H1 (cell line): Measurements from ENCODE around the gene CFAP100. TPM values are rescaled to one million over a fixed set of nuclear protein-coding genes. Genes with fewer than 3 reads are reported as not detected.

Experiments
- ASH2L ChIP-seq: fragments of 200-600, 300-600 bp; sonication (generic); IDR thresholded peaks from one replicate; pipeline ENCODE4 v1.7.1; 2017; ENCODE audit warnings: low read length
- ATF3 ChIP-seq: IDR thresholded peaks from 2 replicates; pipeline ENCODE4 v1.6.1; 2011; ENCODE audit warnings: low read depth, mild to moderate bottlenecking, low read length; ENCODE audit not compliant: insufficient read depth
- CBX8 ChIP-seq: fragments of 300-800, 300-1000 bp; sonication (generic); IDR thresholded peaks from 2 replicates; pipeline ENCODE4 v1.7.1; 2016; ENCODE audit warnings: low read depth, low read length, borderline replicate concordance
- CHD1 ChIP-seq: IDR thresholded peaks from 2 replicates; pipeline ENCODE4 v1.6.1; 2012; ENCODE audit warnings: low read depth, low read length, improper control_type of control experiment
- CHD7 ChIP-seq: fragments of 300-600 bp; sonication (generic); IDR thresholded peaks from 2 replicates; pipeline ENCODE4 v1.7.1; 2012; ENCODE audit warnings: low read length, moderate library complexity, mild to moderate bottlenecking, inconsistent platforms; ENCODE audit not compliant: insufficient replicate concordance
- GABPA ChIP-seq: IDR thresholded peaks from 2 replicates; pipeline ENCODE4 v1.6.1; 2011; ENCODE audit warnings: mild to moderate bottlenecking, low read length, moderate library complexity, borderline replicate concordance; ENCODE audit not compliant: insufficient read depth
- POLR2A ChIP-seq, 2 experiments: IDR thresholded peaks; 1 replicate in 1 of 2; 2 replicates in 1 of 2; pipeline ENCODE4 v1.6.1; 2011; ENCODE audit warnings: low read depth in 2 of 2, low read length in 2 of 2, mild to moderate bottlenecking in 2 of 2; ENCODE audit errors: control extremely low read depth in 1 of 2
- RNF2 ChIP-seq: fragments of 200-900, 300-1000 bp; sonication (generic); IDR thresholded peaks from 2 replicates; pipeline ENCODE4 v1.7.1; 2016; ENCODE audit warnings: borderline replicate concordance, low read depth, mild to moderate bottlenecking, antibody characterized with exemption, low read length; ENCODE audit not compliant: poor library complexity, severe bottlenecking; ENCODE audit errors: missing control alignments
- SIN3A ChIP-seq, 2 experiments: IDR thresholded peaks in 1 of 2; conservative IDR thresholded peaks in 1 of 2; 2 replicates each; pipeline ENCODE4 v1.6.1; 2011 to 2012; ENCODE audit warnings: low read length in 2 of 2, improper control_type of control experiment in 1 of 2, low read depth in 1 of 2, mild to moderate bottlenecking in 1 of 2
- SP1 ChIP-seq: IDR thresholded peaks from 2 replicates; pipeline ENCODE4 v1.6.1; 2011; ENCODE audit warnings: low read depth, low read length
- TAF1 ChIP-seq: IDR thresholded peaks from 2 replicates; pipeline ENCODE4 v1.6.1; 2011; ENCODE audit warnings: mild to moderate bottlenecking, low read depth, low read length
- polyA plus RNA-seq, 7 experiments: library from polyadenylated mRNA; depleted of rRNA in 3 of 7; stranded (reverse) in 5 of 7; unstranded in 2 of 7; fragments of >200 nt in 5 of 7; fragments of 200-250 nt in 2 of 7; gene quantifications; 1 replicate in 5 of 7; 2 replicates in 1 of 7; 4 replicates in 1 of 7; pipeline versions ENCODE4 v1.2.1 to v1.2.3, GENCODE V29; 2011 to 2013; ENCODE audit warnings: missing spikeins in 2 of 7, mixed read lengths in 2 of 7
- total RNA-seq: library from RNA; stranded (reverse); fragmentation: NEBNext Ultra II Directional; extraction: Animal tissue kit (Norgen Biotek cat#: 25700); gene quantifications from 2 replicates; pipeline ENCODE4 v1.2.1, GENCODE V29; 2021

Gene CFAP100
- total and polyA plus RNA-seq, 2 of the 8 experiments (the other 6 are each of a cell fraction or from before 2014, with no cell fraction given) = 0.17 TPM; not detected in 1

- TF ChIP-seq ATF3 (no peak), TAF1 (no peak), CBX8 (no peak), ASH2L (no peak), RNF2 (no peak), CHD7 (no peak), SP1 (no peak), GABPA (no peak), CHD1 (no peak), POLR2A (IDR thresholded peaks at IDR 0.05; ENCODE audit: control extremely low read depth in 1 of 2, low read depth in 2 of 2, low read length in 2 of 2) (no peak), SIN3A (conservative IDR thresholded peaks at IDR 0.05 in 1 of 2, IDR thresholded peaks at IDR 0.05 in 1 of 2; ENCODE audit: low read depth in 1 of 2, low read length in 2 of 2) (no peak)
These were observed 43.5 kb downstream of the CFAP100 start (continued) for GRCh38 chr3:126438186-126438585.
